Measurements from ENCODE around the gene CKS2. TPM values are rescaled to one million over a fixed set of nuclear protein-coding genes. Genes with fewer than 3 reads are reported as not detected.
"Not testable (repeated sequence)": the region's sequence is repeated elsewhere in the genome, so short reads cannot be mapped to it uniquely, and the experiment has no call there.

The CKS2 gene
- total RNA-seq, 4 donors from 2014 or later: 8.6 to 35.4 (median 26.8) TPM

DNA sequence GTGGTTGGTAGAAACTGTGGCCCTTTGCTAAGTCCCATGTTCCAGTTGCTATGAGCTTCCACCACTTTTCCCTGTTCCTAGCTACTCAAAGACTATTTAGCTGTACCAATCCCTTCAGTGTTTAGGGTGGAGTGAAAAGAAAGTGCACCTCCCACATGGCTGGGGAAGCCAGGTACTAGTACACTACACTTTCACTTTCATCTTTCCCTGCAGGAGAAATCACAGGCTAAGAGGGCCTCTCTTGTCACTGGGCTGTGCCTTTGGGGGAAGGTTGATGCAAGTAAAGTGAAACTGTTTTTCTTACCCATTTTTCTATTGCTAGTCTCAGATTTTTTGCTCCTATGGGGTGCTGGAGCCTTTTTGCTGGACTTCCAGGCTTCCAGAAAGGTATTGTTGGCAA lies 33.5 kb upstream of the CKS2 start:
- Histone ChIP-seq H3K4me1 (peaks cover 5% of the 10 kb centered on the region), H3K27ac (no peak overlapping the region), H3K4me3 (no peak overlapping the region), H3K27me3 (no peaks in the 10 kb centered on the region), H3K9me3 (peaks cover 11% of the 10 kb centered on the region), H3K36me3 (no peaks in the 10 kb centered on the region)
- no peak for DNase-seq (ENCODE audit: low spot score in 2 of 2)
- no peak for TF ChIP-seq POLR2AphosphoS5 (IDR thresholded peaks at IDR 0.05)
- TF ChIP-seq, protein P1, sequence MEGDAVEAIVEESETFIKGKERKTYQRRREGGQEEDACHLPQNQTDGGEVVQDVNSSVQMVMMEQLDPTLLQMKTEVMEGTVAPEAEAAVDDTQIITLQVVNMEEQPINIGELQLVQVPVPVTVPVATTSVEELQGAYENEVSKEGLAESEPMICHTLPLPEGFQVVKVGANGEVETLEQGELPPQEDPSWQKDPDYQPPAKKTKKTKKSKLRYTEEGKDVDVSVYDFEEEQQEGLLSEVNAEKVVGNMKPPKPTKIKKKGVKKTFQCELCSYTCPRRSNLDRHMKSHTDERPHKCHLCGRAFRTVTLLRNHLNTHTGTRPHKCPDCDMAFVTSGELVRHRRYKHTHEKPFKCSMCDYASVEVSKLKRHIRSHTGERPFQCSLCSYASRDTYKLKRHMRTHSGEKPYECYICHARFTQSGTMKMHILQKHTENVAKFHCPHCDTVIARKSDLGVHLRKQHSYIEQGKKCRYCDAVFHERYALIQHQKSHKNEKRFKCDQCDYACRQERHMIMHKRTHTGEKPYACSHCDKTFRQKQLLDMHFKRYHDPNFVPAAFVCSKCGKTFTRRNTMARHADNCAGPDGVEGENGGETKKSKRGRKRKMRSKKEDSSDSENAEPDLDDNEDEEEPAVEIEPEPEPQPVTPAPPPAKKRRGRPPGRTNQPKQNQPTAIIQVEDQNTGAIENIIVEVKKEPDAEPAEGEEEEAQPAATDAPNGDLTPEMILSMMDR (IDR thresholded peaks at IDR 0.05): no peak
- no peak for TF ChIP-seq POLR2A (IDR thresholded peaks at IDR 0.05)
- TF ChIP-seq EP300 (IDR thresholded peaks at IDR 0.05): no peak

- no peak overlapping the region for H3K27ac ChIP-seq
- no peaks in the 10 kb centered on the region for H3K27me3 ChIP-seq
- 90% methylated on average over 2 of the region's 2 CpGs for WGBS
- DNase-seq (ENCODE audit: low spot score in 2 of 2): no peak
- H3K9me3 ChIP-seq: peaks cover 5% of the 10 kb centered on the region
- H3K4me1 ChIP-seq: peaks cover 5% of the 10 kb centered on the region
- TF ChIP-seq POLR2A (IDR thresholded peaks at IDR 0.05) (no peak), POLR2AphosphoS5 (IDR thresholded peaks at IDR 0.05) (no peak), EP300 (IDR thresholded peaks at IDR 0.05) (no peak)
- TF ChIP-seq, protein P1 (IDR thresholded peaks at IDR 0.05): no peak
- no peak overlapping the region for H3K4me3 ChIP-seq
- no peaks in the 10 kb centered on the region for H3K36me3 ChIP-seq
Observed at GRCh38 chr9:89278551-89278950, 32.4 kb upstream of the CKS2 start.

DNA sequence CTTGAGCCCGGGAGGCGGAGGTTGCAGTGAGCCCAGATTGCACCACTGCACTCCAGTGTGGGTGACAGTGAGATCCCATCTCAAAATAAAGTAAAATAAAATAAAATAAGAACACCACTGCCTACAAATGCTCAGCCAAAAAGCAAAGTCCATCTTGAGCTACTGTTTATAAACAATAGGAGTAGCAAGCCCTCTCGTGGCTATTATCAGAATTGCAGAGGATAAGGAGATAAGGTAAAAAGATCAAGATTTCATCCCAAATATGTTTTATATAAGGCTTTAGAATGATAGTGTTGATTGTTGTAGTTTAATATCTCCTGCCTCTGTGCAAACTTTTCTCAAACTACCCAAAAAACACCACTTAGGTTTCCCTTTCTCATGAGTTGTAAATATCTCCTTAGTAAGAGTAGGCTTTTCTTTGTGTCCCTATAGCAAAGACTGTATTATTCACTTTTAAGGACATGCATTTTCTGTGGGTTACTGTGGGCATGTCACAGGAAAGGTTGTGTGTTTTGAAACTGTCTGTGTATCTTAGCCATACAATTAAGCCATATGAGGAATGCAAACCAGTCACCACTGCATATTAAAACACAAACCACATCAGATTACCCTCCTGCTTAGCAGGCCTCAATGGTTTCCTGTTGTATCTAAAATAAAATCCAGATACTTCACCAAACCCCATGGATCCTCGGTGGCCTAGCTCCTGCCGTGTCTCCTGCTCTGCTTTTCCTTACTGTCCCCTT lies 31.8 kb upstream of the CKS2 start:
- H3K4me1 ChIP-seq: peaks cover 5% of the 10 kb centered on the region
- H3K36me3 ChIP-seq: no peaks in the 10 kb centered on the region
- no peaks in the 10 kb centered on the region for H3K9me3 ChIP-seq
- DNase-seq (ENCODE audit: low spot score in 2 of 2): no peak
- H3K27me3 ChIP-seq: no peaks in the 10 kb centered on the region
- TF ChIP-seq, protein P1 (IDR thresholded peaks at IDR 0.05): peak; percentile 33 to 63
- no peak for TF ChIP-seq EP300 (IDR thresholded peaks at IDR 0.05)
- H3K27ac ChIP-seq: no peak overlapping the region
- WGBS: 64% methylated on average over 5 of the region's 5 CpGs
- H3K4me3 ChIP-seq: no peak overlapping the region

DNA sequence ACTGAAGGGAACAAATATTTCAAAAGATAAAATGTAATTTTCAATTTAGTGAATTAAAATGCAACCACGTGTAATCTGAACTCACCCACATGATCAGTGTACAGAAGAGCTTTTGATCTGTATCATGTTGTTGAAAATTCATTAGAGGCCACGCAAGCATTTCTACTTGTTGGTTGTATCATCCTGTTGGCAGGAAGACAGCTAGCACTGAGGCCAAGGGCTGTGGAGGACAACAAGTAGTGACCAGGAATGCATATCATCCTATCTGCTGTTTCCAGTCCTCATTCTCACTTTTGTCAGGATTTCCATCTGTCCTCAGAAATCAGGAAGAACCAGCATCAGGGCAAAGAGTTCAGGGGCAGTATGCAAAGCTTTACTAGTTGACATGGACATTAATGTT lies 29.9 kb upstream of the CKS2 start:
- 67% methylated on average over 2 of the region's 2 CpGs for WGBS
- Histone ChIP-seq H3K4me1 (peaks cover 3% of the 10 kb centered on the region), H3K4me3 (no peak overlapping the region), H3K9me3 (no peaks in the 10 kb centered on the region), H3K27me3 (no peaks in the 10 kb centered on the region), H3K36me3 (no peaks in the 10 kb centered on the region), H3K27ac (no peak overlapping the region)
- no peak for DNase-seq (ENCODE audit: low spot score in 2 of 2)
- TF ChIP-seq POLR2A (IDR thresholded peaks at IDR 0.05) (no peak), POLR2AphosphoS5 (IDR thresholded peaks at IDR 0.05) (no peak), EP300 (IDR thresholded peaks at IDR 0.05) (no peak)

GRCh38 chr9:89282248-89282968 lies 28.6 kb upstream of the CKS2 start:
- WGBS: no CpG with 5 or more reads among the region's 42 CpGs
- H3K27me3 ChIP-seq; H3K27ac ChIP-seq; DNase-seq (ENCODE audit: low spot score in 2 of 2); H3K4me1 ChIP-seq; H3K36me3 ChIP-seq; H3K9me3 ChIP-seq: not testable (repeated sequence)
- H3K4me3 ChIP-seq: peak overlapping the region; percentile 39

DNA sequence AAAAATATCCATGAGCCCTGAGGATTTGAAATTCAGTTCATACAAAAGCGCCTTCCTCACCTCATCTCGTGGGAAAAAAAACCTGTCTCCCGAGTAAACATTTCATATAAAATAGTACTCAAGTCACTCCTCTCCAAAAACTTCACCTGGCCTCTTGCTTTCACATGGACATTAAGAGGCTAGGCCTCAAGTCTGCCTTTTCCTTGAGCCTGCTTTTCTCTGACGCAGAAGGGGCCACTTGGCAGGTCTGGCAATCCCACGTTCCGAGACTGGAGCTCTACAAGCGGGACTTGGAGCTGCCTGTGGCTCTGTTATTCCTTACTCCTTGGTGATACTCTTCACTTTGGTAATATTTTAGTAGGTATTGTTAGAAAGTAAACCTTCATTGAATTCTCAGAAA lies 26.9 kb upstream of the CKS2 start:
- DNase-seq (ENCODE audit: low spot score in 2 of 2): no peak
- 94% methylated on average over 7 of the region's 7 CpGs for WGBS

More for the DNA sequence above, 26.9 kb upstream of the CKS2 start:
- Histone ChIP-seq H3K9me3 (no peaks in the 10 kb centered on the region), H3K27ac (no peak overlapping the region), H3K4me1 (no peaks in the 10 kb centered on the region), H3K27me3 (no peaks in the 10 kb centered on the region), H3K4me3 (no peak overlapping the region), H3K36me3 (no peaks in the 10 kb centered on the region)
- TF ChIP-seq POLR2AphosphoS5 (IDR thresholded peaks at IDR 0.05): no peak
- TF ChIP-seq POLR2A (IDR thresholded peaks at IDR 0.05): no peak
- TF ChIP-seq, protein P1 (IDR thresholded peaks at IDR 0.05): no peak
- TF ChIP-seq EP300 (IDR thresholded peaks at IDR 0.05): no peak

Data from suprapubic skin (tissue), 4 donors.